Ureter (tissue), 1 donor: Measurements from ENCODE around the gene PSMC1. TPM values are rescaled to one million over a fixed set of nuclear protein-coding genes. Genes with fewer than 3 reads are reported as not detected.
"Not testable (repeated sequence)": the region's sequence is repeated elsewhere in the genome, so short reads cannot be mapped to it uniquely, and the experiment has no call there.

Source experiments
- DNase-seq: peaks from one replicate; pipeline ENCODE4 v3.0.0-alpha.2; 2020; ENCODE audit warnings: low spot score
- total RNA-seq: library from RNA; stranded (reverse); gene quantifications from one replicate; pipeline ENCODE4 v1.2.4, GENCODE V29; 2023
- donor health status: DM: yes; HTN: yes; CAD: no.

The PSMC1 gene
- 97.1 TPM for total RNA-seq

- DNase-seq, result peak; percentile 94
Measured at GRCh38 chr14:90256354-90257131, at the start of gene PSMC1. Gene PSMC1 (plus strand): TSS chr14:90256553. CDS start chr14:90256598, 45 bp downstream.

- DNase-seq, result no peak
Measured at GRCh38 chr14:90213099-90213748, 43.1 kb upstream of the PSMC1 start.

- DNase-seq, result no peak
Measured at GRCh38 chr14:90228478-90228877, 27.9 kb upstream of the PSMC1 start.

- DNase-seq, result not testable (repeated sequence)
Measured at GRCh38 chr14:90229942-90230341, 26.4 kb upstream of the PSMC1 start.

GRCh38 chr14:90235179-90235976 is 21.0 kb upstream of the PSMC1 start:
- DNase-seq, result peak; percentile 70

GRCh38 chr14:90239139-90239538 is 17.2 kb upstream of the PSMC1 start:
- DNase-seq, result no peak

GRCh38 chr14:90242444-90242843 is 13.9 kb upstream of the PSMC1 start:
- no peak for DNase-seq

- DNase-seq, result no peak
Measured at GRCh38 chr14:90246936-90247335, 9.4 kb upstream of the PSMC1 start.

- DNase-seq, result not testable (repeated sequence)
Measured at GRCh38 chr14:90247441-90247840, 8.9 kb upstream of the PSMC1 start.

GRCh38 chr14:90248594-90248993 is 7.8 kb upstream of the PSMC1 start:
- DNase-seq, result no peak

GRCh38 chr14:90253826-90254225 is 2.5 kb upstream of the PSMC1 start:
- DNase-seq, result no peak

GRCh38 chr14:90255871-90256270 is 482 bp upstream of the PSMC1 start:
- DNase-seq, result no peak

- no peak for DNase-seq
Measured at GRCh38 chr14:90263748-90264449, 7.5 kb downstream of the PSMC1 start.

GRCh38 chr14:90266441-90267154 is 10.2 kb downstream of the PSMC1 start:
- DNase-seq, result no peak

GRCh38 chr14:90268420-90268819 is 12.1 kb downstream of the PSMC1 start:
- DNase-seq, result no peak

- no peak for DNase-seq
Measured at GRCh38 chr14:90272523-90272922, 16.2 kb downstream of the PSMC1 start.

- no peak for DNase-seq
Measured at GRCh38 chr14:90273532-90273931, 17.2 kb downstream of the PSMC1 start.

GRCh38 chr14:90274019-90274418 is 17.7 kb downstream of the PSMC1 start:
- DNase-seq, result no peak

- no peak for DNase-seq
Measured at GRCh38 chr14:90274808-90275457, 18.6 kb downstream of the PSMC1 start.

- DNase-seq, result no peak
Measured at GRCh38 chr14:90275458-90275814, 19.1 kb downstream of the PSMC1 start.

GRCh38 chr14:90275820-90276219 is 19.5 kb downstream of the PSMC1 start:
- no peak for DNase-seq
